HG02588 (cell line): Measurements from ENCODE around the gene TXNDC17.
A peak's percentile ranks its signal among the peaks of the same experiment; 100 is the strongest.
"Not testable (repeated sequence)": the region's sequence is repeated elsewhere in the genome, so short reads cannot be mapped to it uniquely, and the experiment has no call there.

Experiments used
- ATAC-seq: cut with Tn5 transposase; IDR thresholded peaks from one replicate; pipeline ENCODE4 v1.9.1; 2021; ENCODE audit warnings: mild to moderate bottlenecking, moderate library complexity; ENCODE audit not compliant: unreplicated experiment

TXNDC17 gene

GRCh38 chr17:6640536-6641246, at the start of gene TXNDC17, which contains the start of gene KIAA0753:
TSS of gene TXNDC17 (plus strand) at chr17:6641060. CDS start at chr17:6641083, 23 bp downstream.
TSS of gene KIAA0753 (minus strand) at chr17:6640711. CDS start at chr17:6635103, 5,608 bp downstream.
- peak; percentile 82 for ATAC-seq

GRCh38 chr17:6591599-6592158, 49.2 kb upstream of the TXNDC17 start:
- ATAC-seq = no peak

- ATAC-seq = no peak
These were observed 48.7 kb upstream of the TXNDC17 start for GRCh38 chr17:6592173-6592572.

GRCh38 chr17:6593371-6593770, 47.5 kb upstream of the TXNDC17 start:
- not testable (repeated sequence) for ATAC-seq

GRCh38 chr17:6596081-6596480, 44.8 kb upstream of the TXNDC17 start:
- ATAC-seq = no peak

GRCh38 chr17:6596511-6596910, 44.3 kb upstream of the TXNDC17 start:
- ATAC-seq = no peak

GRCh38 chr17:6596941-6597340, 43.9 kb upstream of the TXNDC17 start:
- ATAC-seq = no peak

GRCh38 chr17:6597727-6598126, 43.1 kb upstream of the TXNDC17 start:
- no peak for ATAC-seq

- no peak for ATAC-seq
These were observed 41.5 kb upstream of the TXNDC17 start for GRCh38 chr17:6599364-6599763.

GRCh38 chr17:6602141-6602540, 38.7 kb upstream of the TXNDC17 start:
- no peak for ATAC-seq

- ATAC-seq = no peak
These were observed 37.0 kb upstream of the TXNDC17 start for GRCh38 chr17:6603744-6604325.

GRCh38 chr17:6605142-6605541, 35.7 kb upstream of the TXNDC17 start:
- no peak for ATAC-seq

GRCh38 chr17:6608321-6608720, 32.5 kb upstream of the TXNDC17 start:
- ATAC-seq = no peak

- ATAC-seq = no peak
These were observed 30.8 kb upstream of the TXNDC17 start for GRCh38 chr17:6610011-6610410.

GRCh38 chr17:6611231-6611630, 29.6 kb upstream of the TXNDC17 start:
- ATAC-seq = no peak

GRCh38 chr17:6623941-6624340, 16.9 kb upstream of the TXNDC17 start:
- ATAC-seq = no peak

- no peak for ATAC-seq
These were observed 14.2 kb upstream of the TXNDC17 start for GRCh38 chr17:6626616-6627015.

- ATAC-seq = no peak
These were observed 13.8 kb upstream of the TXNDC17 start for GRCh38 chr17:6627019-6627418.

GRCh38 chr17:6630390-6630789, 10.5 kb upstream of the TXNDC17 start:
- no peak for ATAC-seq

- no peak for ATAC-seq
These were observed 8.3 kb upstream of the TXNDC17 start for GRCh38 chr17:6632530-6632929.

- ATAC-seq = no peak
These were observed 7.6 kb upstream of the TXNDC17 start for GRCh38 chr17:6633263-6633662.

- ATAC-seq = no peak
These were observed 4.8 kb upstream of the TXNDC17 start for GRCh38 chr17:6636105-6636504.
